CD4-positive, alpha-beta memory T cell (primary cell): ENCODE data around the gene ANKRD36B. TPM values are rescaled to one million over a fixed set of nuclear protein-coding genes. Genes with fewer than 3 reads are reported as not detected.
"Not testable (repeated sequence)": the region's sequence is repeated elsewhere in the genome, so short reads cannot be mapped to it uniquely, and the experiment has no call there.

Experiments
- CTCF ChIA-PET: fragments of 350-600 bp; sonication (Branson Sonifier 250); formaldehyde crosslinking; loops from one replicate; lab custom pipeline; 2021; ENCODE audit warnings: inconsistent platforms; ENCODE audit not compliant: partially characterized antibody; lab: Charles Lee
- POLR2A ChIA-PET: fragments of 350-600 bp; sonication (Branson Sonifier 250); formaldehyde crosslinking; loops from one replicate; lab custom pipeline; 2021; ENCODE audit not compliant: partially characterized antibody; lab: Charles Lee
- DNase-seq, 5 donors: peaks; one replicate each; pipeline versions ENCODE4 v3.0.0 to v3.0.0-alpha.2; 2020 to 2022; ENCODE audit warnings: mixed read lengths in 1 of 5
- H3K27ac ChIP-seq: one replicate; pipeline ENCODE4 v1.7.0; 2013; ENCODE audit warnings: low read depth, low read length
- H3K27me3 ChIP-seq: 2 replicates; pipeline ENCODE4 v1.7.0; 2013; ENCODE audit warnings: mild to moderate bottlenecking, low read length, moderate library complexity; ENCODE audit not compliant: insufficient read depth
- H3K36me3 ChIP-seq: 2 replicates; pipeline ENCODE4 v1.7.0; 2013; ENCODE audit warnings: mild to moderate bottlenecking, low read length, moderate library complexity; ENCODE audit not compliant: insufficient read depth
- H3K4me1 ChIP-seq: 2 replicates; pipeline ENCODE4 v1.7.0; 2013; ENCODE audit warnings: mild to moderate bottlenecking, low read length, moderate library complexity; ENCODE audit not compliant: insufficient read depth
- H3K4me3 ChIP-seq, 2 donors: one replicate each; pipeline ENCODE4 v1.7.0; 2013; ENCODE audit warnings: low read length in 2 of 2, mild to moderate bottlenecking in 1 of 2
- H3K9me3 ChIP-seq, 2 donors: one replicate each; pipeline ENCODE4 v1.7.0; 2013; ENCODE audit warnings: low read length in 2 of 2, control low read depth in 1 of 2; ENCODE audit not compliant: control insufficient read depth in 1 of 2
- H3K27ac Mint-ChIP-seq, 7 donors: one replicate each; pipeline ENCODE4 v1.8.0; 2020 to 2021; ENCODE audit warnings: mixed read lengths in 7 of 7, mild to moderate bottlenecking in 6 of 7, inconsistent platforms in 3 of 7, moderate library complexity in 3 of 7
- H3K27me3 Mint-ChIP-seq, 2 donors: one replicate each; pipeline ENCODE4 v1.8.0; 2020 to 2021; ENCODE audit warnings: mixed read lengths in 2 of 2
- H3K36me3 Mint-ChIP-seq, 2 donors: one replicate each; pipeline ENCODE4 v1.8.0; 2020 to 2021; ENCODE audit warnings: mixed read lengths in 2 of 2, inconsistent platforms in 1 of 2, mild to moderate bottlenecking in 1 of 2
- H3K4me1 Mint-ChIP-seq, 4 donors: one replicate each; pipeline ENCODE4 v1.8.0; 2020 to 2021; ENCODE audit warnings: mixed read lengths in 4 of 4, mild to moderate bottlenecking in 1 of 4
- H3K4me3 Mint-ChIP-seq, 8 donors: one replicate each; pipeline ENCODE4 v1.8.0; 2020 to 2021; ENCODE audit warnings: mixed read lengths in 8 of 8, mild to moderate bottlenecking in 7 of 8, moderate library complexity in 6 of 8, inconsistent platforms in 3 of 8
- H3K9me3 Mint-ChIP-seq, 8 donors: one replicate each; pipeline ENCODE4 v1.8.0; 2020 to 2021; ENCODE audit warnings: mixed read lengths in 8 of 8, mild to moderate bottlenecking in 5 of 8, inconsistent platforms in 3 of 8, moderate library complexity in 1 of 8
- intact Hi-C: fragments of 100-400 bp; cut with micrococcal nuclease; formaldehyde crosslinking; loops from one replicate; pipeline ENCODE4 v1.15.1; 2023
- polyA plus RNA-seq, 2 donors: library from polyadenylated mRNA; unstranded; fragments of 300-500 nt; fragmentation: Illumina TruSeq; gene quantifications; one replicate each; pipeline ENCODE4 v1.2.3, GENCODE V29; 2021
- total RNA-seq, 2 experiments: library from RNA; stranded (reverse); gene quantifications; one replicate each; pipeline ENCODE4 v1.2.3, GENCODE V29; 2021

ANKRD36B gene
- total and polyA plus RNA-seq, 4 experiments from 2014 or later, result 6.4 to 82.0 (median 54.3) TPM

DNA sequence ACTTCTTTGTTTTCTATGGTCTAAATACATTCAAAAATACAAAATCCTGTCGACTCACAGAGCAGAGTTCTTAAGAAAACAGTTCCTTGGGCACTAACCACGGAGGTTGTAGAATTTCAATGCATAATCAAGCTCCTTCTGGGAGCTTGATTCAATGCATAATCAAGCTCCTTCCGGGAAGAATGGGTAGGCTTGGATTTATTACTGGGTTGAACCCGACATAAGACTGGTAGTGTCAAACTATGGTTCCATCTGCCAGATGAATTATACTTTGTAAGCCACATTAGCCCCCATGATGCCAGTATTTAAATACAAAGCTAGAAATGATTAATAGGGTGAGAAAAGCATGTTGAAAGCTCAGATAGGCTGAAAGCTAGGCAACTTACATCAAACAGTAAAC is 94.0 kb downstream of the ANKRD36B start:
- intact Hi-C loops, H3K36me3 Mint-ChIP-seq, H3K4me1 ChIP-seq, DNase-seq, H3K27ac ChIP-seq, H3K9me3 Mint-ChIP-seq, H3K4me3 Mint-ChIP-seq, H3K9me3 ChIP-seq, POLR2A ChIA-PET, H3K27ac Mint-ChIP-seq, H3K4me1 Mint-ChIP-seq, H3K27me3 Mint-ChIP-seq, H3K36me3 ChIP-seq, CTCF ChIA-PET, H3K4me3 ChIP-seq, H3K27me3 ChIP-seq: not testable (repeated sequence)

DNA sequence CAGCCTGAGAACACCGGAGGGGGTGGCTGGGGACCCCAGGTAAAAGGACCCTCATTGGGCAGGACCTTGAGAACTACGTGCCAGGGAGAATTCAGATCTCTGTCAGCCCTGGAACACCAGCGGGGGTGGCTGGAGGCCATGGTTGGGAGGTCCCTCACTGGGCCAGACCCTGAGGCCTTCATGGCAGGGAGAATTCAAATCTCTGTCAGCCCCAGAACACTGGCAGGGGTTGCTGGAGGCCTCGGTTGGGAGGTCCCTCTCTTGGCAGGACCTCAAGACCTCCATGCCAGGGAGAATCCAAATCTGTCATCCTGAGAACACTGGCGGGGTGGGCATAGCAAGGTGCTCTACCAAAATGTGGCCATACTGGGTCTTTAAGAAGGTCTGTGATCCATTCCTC is 99.5 kb downstream of the ANKRD36B start:
- H3K27ac ChIP-seq, H3K4me1 Mint-ChIP-seq, H3K27me3 ChIP-seq, CTCF ChIA-PET, H3K9me3 Mint-ChIP-seq, H3K4me3 ChIP-seq, H3K4me1 ChIP-seq, H3K4me3 Mint-ChIP-seq, H3K27ac Mint-ChIP-seq, H3K27me3 Mint-ChIP-seq, intact Hi-C loops, POLR2A ChIA-PET, H3K36me3 Mint-ChIP-seq, H3K9me3 ChIP-seq, H3K36me3 ChIP-seq: not testable (repeated sequence)
- DNase-seq, result peak in 1 of 5 donors; percentile 28

Other genes with a start within 250 kb of the ANKRD36B start
- 100 to 1,000 TPM; 118 to 120 TPM for gene COX5B, start 56.2 kb upstream of the ANKRD36B start, total RNA-seq
- 100 to 1,000 TPM; 339 to 387 TPM for gene COX5B, start 56.2 kb upstream of the ANKRD36B start, polyA plus RNA-seq
- 10 to 100 TPM; 96.1 to 97.6 TPM for gene ACTR1B, start 74.2 kb upstream of the ANKRD36B start, total RNA-seq
- 10 to 100 TPM; 12.0 to 15.5 TPM for gene ACTR1B, start 74.2 kb upstream of the ANKRD36B start, polyA plus RNA-seq
- 10 to 100 TPM; 13.0 to 13.3 TPM for gene C2orf92, start 79.8 kb upstream of the ANKRD36B start, total RNA-seq
- gene C2orf92, start 79.8 kb upstream of the ANKRD36B start, polyA plus RNA-seq, result not detected
- gene ZAP70, start 123.7 kb upstream of the ANKRD36B start, total RNA-seq, result 100 to 1,000 TPM; 404 to 419 TPM
- 100 to 1,000 TPM; 140 to 149 TPM for gene ZAP70, start 123.7 kb upstream of the ANKRD36B start, polyA plus RNA-seq